Hepatocyte (in vitro differentiated cells): Measurements from ENCODE around the gene IDH3G.

Source experiments
- EZH2 ChIP-seq: fragments of 200-600 bp; sonication (generic); IDR thresholded peaks from 2 replicates; pipeline ENCODE4 v1.6.1; 2016; ENCODE audit warnings: antibody characterized with exemption, mild to moderate bottlenecking, borderline replicate concordance
- EZH2phosphoT487 ChIP-seq: fragments of 200-600 bp; sonication (generic); IDR thresholded peaks from one replicate; pipeline ENCODE4 v1.6.1; 2018; ENCODE audit warnings: antibody characterized with exemption, mild to moderate bottlenecking, low read depth, moderate library complexity; ENCODE audit not compliant: unreplicated experiment, severe bottlenecking
- TF ChIP-seq, protein P1 (sequence below): fragments of 200-600 bp; sonication (generic); IDR thresholded peaks from 2 replicates; pipeline ENCODE4 v1.5.1; 2016; ENCODE audit warnings: antibody characterized with exemption, mild to moderate bottlenecking; ENCODE audit not compliant: poor library complexity

DNA sequence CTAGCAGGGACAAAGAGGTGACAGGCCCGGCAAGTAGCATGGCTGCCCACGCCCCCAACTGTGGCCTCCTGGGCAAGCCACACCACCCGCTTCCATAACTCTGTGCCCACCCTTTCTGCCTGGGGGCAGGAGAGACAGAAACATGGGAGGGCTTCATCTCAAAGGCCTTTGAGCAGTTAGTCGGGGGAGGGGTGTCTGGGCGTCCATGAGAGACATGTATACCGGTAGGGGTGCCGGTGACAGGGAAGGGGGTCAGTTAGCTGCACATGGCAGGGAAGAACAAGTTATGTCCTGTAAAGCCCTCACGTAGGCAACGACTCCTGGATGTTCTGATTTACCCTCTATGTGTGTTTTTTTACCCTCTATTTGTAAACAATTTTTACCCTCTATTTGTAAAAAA lies 26.9 kb upstream of the IDH3G start:
- TF ChIP-seq, protein P1, sequence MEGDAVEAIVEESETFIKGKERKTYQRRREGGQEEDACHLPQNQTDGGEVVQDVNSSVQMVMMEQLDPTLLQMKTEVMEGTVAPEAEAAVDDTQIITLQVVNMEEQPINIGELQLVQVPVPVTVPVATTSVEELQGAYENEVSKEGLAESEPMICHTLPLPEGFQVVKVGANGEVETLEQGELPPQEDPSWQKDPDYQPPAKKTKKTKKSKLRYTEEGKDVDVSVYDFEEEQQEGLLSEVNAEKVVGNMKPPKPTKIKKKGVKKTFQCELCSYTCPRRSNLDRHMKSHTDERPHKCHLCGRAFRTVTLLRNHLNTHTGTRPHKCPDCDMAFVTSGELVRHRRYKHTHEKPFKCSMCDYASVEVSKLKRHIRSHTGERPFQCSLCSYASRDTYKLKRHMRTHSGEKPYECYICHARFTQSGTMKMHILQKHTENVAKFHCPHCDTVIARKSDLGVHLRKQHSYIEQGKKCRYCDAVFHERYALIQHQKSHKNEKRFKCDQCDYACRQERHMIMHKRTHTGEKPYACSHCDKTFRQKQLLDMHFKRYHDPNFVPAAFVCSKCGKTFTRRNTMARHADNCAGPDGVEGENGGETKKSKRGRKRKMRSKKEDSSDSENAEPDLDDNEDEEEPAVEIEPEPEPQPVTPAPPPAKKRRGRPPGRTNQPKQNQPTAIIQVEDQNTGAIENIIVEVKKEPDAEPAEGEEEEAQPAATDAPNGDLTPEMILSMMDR = no peak
- TF ChIP-seq EZH2 (no peak), EZH2phosphoT487 (no peak)
